ENCODE measurements around the gene DCST2.

Gene DCST2

GRCh38 chr1:155033524-155033923 lies at the start of gene DCST2, which contains the start of gene DCST1:
Gene DCST2, minus strand, starts transcription at chr1:155033781. Its CDS starts 80 bp downstream, at chr1:155033701.
Gene DCST1, plus strand, starts transcription at chr1:155033824. Its CDS starts 213 bp downstream, at chr1:155034037.
- DNase-seq (ENCODE audit: low read depth), result no peak

GRCh38 chr1:155083052-155083541 lies 49.5 kb upstream of the DCST2 start:
- no peak for DNase-seq (ENCODE audit: low read depth)

GRCh38 chr1:155082301-155083051 lies 48.9 kb upstream of the DCST2 start:
- no peak for DNase-seq (ENCODE audit: low read depth)

- no peak for DNase-seq (ENCODE audit: low read depth)
Measured at GRCh38 chr1:155081472-155082300, 48.1 kb upstream of the DCST2 start.

- DNase-seq (ENCODE audit: low read depth), result no peak
Measured at GRCh38 chr1:155080312-155081228, 47.0 kb upstream of the DCST2 start.

DNA sequence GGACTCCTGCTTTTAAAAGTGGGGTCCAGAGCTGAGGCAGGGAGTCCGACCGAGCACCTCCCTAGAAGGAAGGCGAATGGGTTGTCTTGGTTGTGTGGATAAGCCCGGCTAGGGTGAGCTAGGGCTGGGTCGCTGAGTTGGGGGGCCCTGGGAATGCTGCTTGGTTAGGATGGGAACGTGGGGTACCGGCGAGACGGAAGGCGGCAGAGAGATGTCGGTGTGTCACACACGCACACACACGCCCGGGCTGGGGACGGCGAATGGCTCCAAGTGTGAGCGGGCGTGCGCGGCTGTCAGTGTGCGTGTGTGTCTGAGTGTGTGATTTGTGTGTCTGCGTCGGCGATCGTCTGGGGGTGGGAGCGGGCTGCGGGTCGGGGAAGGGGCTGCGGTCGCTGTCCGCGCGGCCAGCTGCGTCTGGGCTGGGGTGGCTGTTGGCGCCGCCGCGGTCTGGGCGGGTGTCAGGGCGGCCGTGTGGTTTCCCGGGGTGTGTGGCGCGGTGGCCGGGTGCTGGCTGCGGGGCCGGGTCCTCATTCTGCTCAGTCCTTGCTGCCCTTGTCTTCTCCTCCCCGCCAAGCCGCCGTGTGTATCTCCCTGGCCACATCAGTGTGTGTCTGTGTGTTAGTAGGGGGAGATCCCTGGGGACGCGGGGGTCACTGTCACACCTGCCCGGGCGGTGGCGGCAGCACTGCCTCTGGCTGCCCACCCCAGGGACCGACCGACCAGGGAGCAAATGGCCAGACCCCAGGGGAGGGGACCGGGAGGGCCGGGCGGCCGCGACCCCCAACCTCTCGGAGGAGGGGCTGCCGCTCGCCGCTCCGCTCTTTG lies 46.1 kb upstream of the DCST2 start:
- no peak for DNase-seq (ENCODE audit: low read depth)

GRCh38 chr1:155079210-155079486 lies 45.6 kb upstream of the DCST2 start:
- no peak for DNase-seq (ENCODE audit: low read depth)

- DNase-seq (ENCODE audit: low read depth), result peak; percentile 40
Measured at GRCh38 chr1:155078469-155079209, 45.1 kb upstream of the DCST2 start, which contains the start of gene EFNA3. Gene EFNA3, plus strand, starts transcription at chr1:155078837. Its CDS starts 105 bp downstream, at chr1:155078942.

DNA sequence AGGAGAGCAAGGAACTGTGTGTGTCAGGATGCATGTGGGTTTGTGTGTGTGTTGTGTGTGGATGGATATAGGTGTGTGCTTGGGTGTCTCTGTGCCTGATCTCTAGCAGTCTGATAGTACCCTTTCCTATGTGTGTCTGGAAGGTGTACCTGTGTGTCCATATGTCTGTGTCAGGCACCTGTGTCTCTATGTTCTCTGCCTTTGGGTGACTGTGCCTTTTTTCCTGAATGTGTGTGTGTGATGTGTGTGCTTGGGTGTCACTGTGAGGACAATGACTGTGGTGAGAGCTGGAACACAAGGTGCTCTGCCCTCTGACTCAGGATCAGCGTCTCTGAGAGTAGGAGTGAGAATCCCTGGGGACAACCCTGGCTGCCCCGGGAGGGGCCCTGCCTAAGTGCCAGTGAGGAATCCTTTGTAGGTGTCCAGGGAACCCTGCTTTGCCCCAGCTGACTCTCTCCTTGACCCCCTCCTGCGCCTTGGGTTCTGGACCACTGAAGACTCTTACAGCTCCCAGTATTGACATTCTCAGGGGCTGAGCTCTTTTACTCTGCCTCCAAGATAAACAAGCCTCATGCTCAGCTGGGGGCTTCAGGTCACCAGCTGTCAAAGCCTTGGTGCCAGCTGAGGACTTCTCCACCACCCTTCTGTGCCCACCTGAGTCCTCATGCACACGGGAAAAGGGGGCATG lies 44.3 kb upstream of the DCST2 start:
- DNase-seq (ENCODE audit: low read depth), result no peak

DNA sequence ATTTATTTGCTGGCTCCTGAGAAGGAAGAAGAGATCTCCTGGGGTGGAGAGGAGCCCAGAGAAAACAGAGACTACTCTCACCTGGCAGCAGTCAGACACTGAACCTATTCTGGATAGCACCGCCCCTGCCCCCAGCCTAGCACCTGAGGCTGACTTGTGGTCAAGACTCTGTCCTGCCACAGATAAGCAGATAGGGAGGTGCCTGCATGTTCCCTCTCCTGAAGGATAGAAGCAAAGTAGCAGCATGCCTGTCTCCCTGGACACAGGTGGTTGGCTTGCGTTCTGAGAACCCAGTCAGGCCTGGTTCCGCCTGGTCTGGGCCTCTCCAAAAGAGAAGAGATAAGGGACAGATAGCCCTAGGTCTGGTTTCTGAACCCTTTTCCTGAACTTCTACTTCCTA lies 43.8 kb upstream of the DCST2 start:
- no peak for DNase-seq (ENCODE audit: low read depth)

- no peak for DNase-seq (ENCODE audit: low read depth)
Measured at GRCh38 chr1:155076371-155076770, 42.8 kb upstream of the DCST2 start.

DNA sequence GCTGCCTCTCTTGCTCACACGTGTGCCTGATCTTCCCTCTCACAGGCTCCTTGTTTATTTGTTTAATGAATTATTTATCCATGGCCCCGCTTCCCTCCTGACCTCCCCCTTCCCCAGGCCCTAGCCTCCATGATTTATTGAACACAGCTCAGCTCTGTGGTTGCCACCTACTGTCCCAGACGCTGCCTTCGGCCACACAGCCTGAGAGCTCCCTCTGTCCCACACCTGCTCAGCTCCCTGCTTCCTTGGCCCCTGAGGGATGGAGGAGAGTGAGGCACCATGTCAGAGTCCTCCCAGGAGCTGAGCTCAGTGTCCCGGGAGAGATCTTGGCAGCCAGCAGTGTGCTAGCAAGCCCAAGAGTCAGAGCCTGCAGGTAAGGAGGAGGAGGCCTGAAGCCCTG lies 42.0 kb upstream of the DCST2 start:
- DNase-seq (ENCODE audit: low read depth), result no peak

DNA sequence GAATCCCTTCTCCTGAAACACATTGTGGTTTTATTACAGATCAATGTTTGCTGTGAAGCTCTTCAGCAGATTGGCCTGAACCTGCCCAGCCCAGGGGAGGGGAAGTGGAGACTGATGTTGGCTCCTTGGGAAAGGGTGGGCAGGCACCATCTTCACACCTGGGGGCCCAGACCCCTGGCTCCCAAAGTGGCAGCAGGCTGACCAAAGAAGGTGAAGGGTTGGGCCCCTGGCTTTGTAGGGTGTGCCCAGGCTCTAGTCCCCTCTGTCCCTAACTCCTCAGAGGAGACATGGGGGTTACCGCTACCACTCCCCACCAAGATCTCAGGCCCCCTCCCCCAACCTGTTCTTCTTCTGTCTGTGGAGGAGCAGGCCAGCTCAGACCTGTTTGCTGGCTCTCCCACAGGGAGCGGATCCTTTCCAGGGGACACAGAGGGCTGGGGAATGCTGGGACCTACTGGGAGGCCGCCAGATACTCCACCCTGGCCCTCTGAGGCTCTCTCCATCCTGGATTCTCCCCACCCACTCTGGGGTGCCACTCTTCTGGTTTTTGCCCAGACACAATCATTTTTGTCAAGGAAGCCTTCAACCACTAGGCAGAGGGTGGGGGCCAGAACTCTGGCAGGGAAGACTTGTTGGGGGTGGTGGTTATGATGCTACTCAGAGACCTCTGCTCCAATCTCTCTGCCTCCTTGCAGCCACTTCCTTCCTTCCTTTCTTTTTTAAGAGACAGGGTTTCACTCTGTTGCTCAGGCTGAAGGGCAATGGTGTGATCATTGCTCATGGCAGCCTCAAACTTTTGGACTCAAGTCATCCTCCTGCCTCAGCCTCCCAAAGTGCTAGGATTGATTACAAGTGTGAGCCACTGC lies 40.0 kb upstream of the DCST2 start:
- no peak for DNase-seq (ENCODE audit: low read depth)

GRCh38 chr1:155072531-155073289 lies 39.1 kb upstream of the DCST2 start:
- DNase-seq (ENCODE audit: low read depth), result no peak

GRCh38 chr1:155071701-155072100 lies 38.1 kb upstream of the DCST2 start:
- DNase-seq (ENCODE audit: low read depth), result no peak

DNA sequence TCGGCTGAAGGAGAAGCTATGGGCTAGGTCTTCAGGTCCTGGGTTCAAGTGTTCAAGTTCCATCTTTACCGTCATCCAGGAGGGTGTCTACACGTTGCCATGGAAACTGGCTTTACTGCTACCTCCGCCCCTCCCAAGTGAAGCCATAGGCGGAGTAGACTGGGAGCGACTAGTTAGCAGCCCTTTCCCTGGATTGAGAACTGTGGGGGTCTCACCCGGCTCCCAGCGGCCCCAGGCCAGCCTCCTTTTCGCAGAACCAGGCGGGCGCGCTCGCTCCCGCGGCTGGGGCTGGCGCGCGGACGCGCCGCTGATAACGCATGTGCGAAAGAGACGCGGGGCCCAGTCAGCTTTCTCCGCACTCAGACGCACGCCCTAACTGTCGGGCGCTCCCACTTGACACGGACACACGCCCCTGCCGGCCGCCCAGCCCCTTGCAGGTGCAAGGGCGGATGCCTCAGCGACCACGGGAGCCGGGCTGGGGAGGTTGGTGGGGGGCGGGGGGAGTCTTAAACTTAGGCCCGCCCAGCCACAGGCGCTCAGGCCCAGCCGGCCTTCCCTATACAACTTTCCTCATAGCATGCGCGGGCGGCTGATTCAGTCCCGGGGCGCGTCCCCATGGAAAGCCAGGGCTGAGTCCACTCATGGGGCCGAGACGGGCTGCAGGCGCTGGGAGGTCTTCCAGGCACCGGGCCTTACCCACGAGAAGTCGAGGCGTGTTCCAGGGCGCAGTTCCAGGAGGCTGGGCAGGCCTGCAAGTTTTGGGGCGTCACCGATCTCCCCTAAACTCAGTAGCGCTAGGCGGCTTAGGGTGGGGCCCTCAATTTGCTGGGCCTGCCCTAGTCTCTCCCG lies 37.4 kb upstream of the DCST2 start:
- DNase-seq (ENCODE audit: low read depth), result peak; percentile 85

GRCh38 chr1:155070158-155070621 lies 36.6 kb upstream of the DCST2 start:
- no peak for DNase-seq (ENCODE audit: low read depth)
